ENCODE measurements around the gene ANKRD62.
"Not testable (repeated sequence)": the region's sequence is repeated elsewhere in the genome, so short reads cannot be mapped to it uniquely, and the experiment has no call there.

The ANKRD62 gene

GRCh38 chr18:12106471-12106870, 12.8 kb downstream of the ANKRD62 start:
- no peaks in the 10 kb centered on the region for H3K9me3 ChIP-seq (ENCODE audit: low read length)
- no peaks in the 10 kb centered on the region for H3K27me3 ChIP-seq (ENCODE audit: control insufficient read depth in 1 of 2, insufficient read depth in 2 of 2, low read length in 2 of 2)
- H3K36me3 ChIP-seq (ENCODE audit: insufficient read depth, low read length): no peaks in the 10 kb centered on the region
- no peak overlapping the region for H3K27ac ChIP-seq (ENCODE audit: low read depth, low read length)
- no peak overlapping the region for H3K4me3 ChIP-seq (ENCODE audit: low read depth in 1 of 2, low read length in 2 of 2)
- no peaks in the 10 kb centered on the region for H3K4me1 ChIP-seq (ENCODE audit: insufficient read depth, low read length)
- H3K9ac ChIP-seq (ENCODE audit: low read length): no peak overlapping the region

GRCh38 chr18:12109836-12110235, 16.2 kb downstream of the ANKRD62 start:
- no peaks in the 10 kb centered on the region for H3K4me1 ChIP-seq (ENCODE audit: insufficient read depth, low read length)

GRCh38 chr18:12113999-12114646, 20.5 kb downstream of the ANKRD62 start:
- H3K4me1 ChIP-seq (ENCODE audit: insufficient read depth, low read length): no peaks in the 10 kb centered on the region
- H3K36me3 ChIP-seq (ENCODE audit: insufficient read depth, low read length): no peaks in the 10 kb centered on the region

More at GRCh38 chr18:12109836-12110235, 16.2 kb downstream of the ANKRD62 start:
- Histone ChIP-seq H3K27me3 (ENCODE audit: control insufficient read depth in 1 of 2, insufficient read depth in 2 of 2, low read length in 2 of 2) (no peaks in the 10 kb centered on the region), H3K36me3 (ENCODE audit: insufficient read depth, low read length) (no peaks in the 10 kb centered on the region), H3K4me3 (ENCODE audit: low read depth in 1 of 2, low read length in 2 of 2) (no peak overlapping the region), H3K9me3 (ENCODE audit: low read length) (no peaks in the 10 kb centered on the region), H3K27ac (ENCODE audit: low read depth, low read length) (no peak overlapping the region), H3K9ac (ENCODE audit: low read length) (no peak overlapping the region)

GRCh38 chr18:12119358-12119757, 25.7 kb downstream of the ANKRD62 start:
- H3K9me3 ChIP-seq (ENCODE audit: low read length): no peaks in the 10 kb centered on the region
- no peak overlapping the region for H3K27ac ChIP-seq (ENCODE audit: low read depth, low read length)
- no peaks in the 10 kb centered on the region for H3K36me3 ChIP-seq (ENCODE audit: insufficient read depth, low read length)
- H3K4me3 ChIP-seq (ENCODE audit: low read depth in 1 of 2, low read length in 2 of 2): no peak overlapping the region
- no peak overlapping the region for H3K9ac ChIP-seq (ENCODE audit: low read length)
- H3K27me3 ChIP-seq (ENCODE audit: control insufficient read depth in 1 of 2, insufficient read depth in 2 of 2, low read length in 2 of 2): no peaks in the 10 kb centered on the region
- H3K4me1 ChIP-seq (ENCODE audit: insufficient read depth, low read length): no peaks in the 10 kb centered on the region

More at GRCh38 chr18:12113999-12114646, 20.5 kb downstream of the ANKRD62 start:
- Histone ChIP-seq H3K27ac (ENCODE audit: low read depth, low read length) (no peak overlapping the region), H3K9ac (ENCODE audit: low read length) (no peak overlapping the region), H3K9me3 (ENCODE audit: low read length) (no peaks in the 10 kb centered on the region), H3K4me3 (ENCODE audit: low read depth in 1 of 2, low read length in 2 of 2) (no peak overlapping the region), H3K27me3 (ENCODE audit: control insufficient read depth in 1 of 2, insufficient read depth in 2 of 2, low read length in 2 of 2) (no peaks in the 10 kb centered on the region)

- H3K9me3 ChIP-seq (ENCODE audit: low read length): no peaks in the 10 kb centered on the region
- no peaks in the 10 kb centered on the region for H3K4me1 ChIP-seq (ENCODE audit: insufficient read depth, low read length)
- H3K27ac ChIP-seq (ENCODE audit: low read depth, low read length): no peak overlapping the region
- no peaks in the 10 kb centered on the region for H3K36me3 ChIP-seq (ENCODE audit: insufficient read depth, low read length)
- H3K9ac ChIP-seq (ENCODE audit: low read length): no peak overlapping the region
- H3K27me3 ChIP-seq (ENCODE audit: control insufficient read depth in 1 of 2, insufficient read depth in 2 of 2, low read length in 2 of 2): no peaks in the 10 kb centered on the region
- H3K4me3 ChIP-seq (ENCODE audit: low read depth in 1 of 2, low read length in 2 of 2): no peak overlapping the region
These were observed 27.8 kb downstream of the ANKRD62 start for GRCh38 chr18:12121175-12122042.

- not testable (repeated sequence) for H3K4me1 ChIP-seq (ENCODE audit: insufficient read depth, low read length); H3K36me3 ChIP-seq (ENCODE audit: insufficient read depth, low read length); H3K9me3 ChIP-seq (ENCODE audit: low read length); H3K4me3 ChIP-seq (ENCODE audit: low read depth in 1 of 2, low read length in 2 of 2); H3K27ac ChIP-seq (ENCODE audit: low read depth, low read length); H3K9ac ChIP-seq (ENCODE audit: low read length); H3K27me3 ChIP-seq (ENCODE audit: control insufficient read depth in 1 of 2, insufficient read depth in 2 of 2, low read length in 2 of 2)
These were observed 28.4 kb downstream of the ANKRD62 start for GRCh38 chr18:12122043-12122389.

- H3K9me3 ChIP-seq (ENCODE audit: low read length); H3K9ac ChIP-seq (ENCODE audit: low read length); H3K27me3 ChIP-seq (ENCODE audit: control insufficient read depth in 1 of 2, insufficient read depth in 2 of 2, low read length in 2 of 2); H3K4me3 ChIP-seq (ENCODE audit: low read depth in 1 of 2, low read length in 2 of 2); H3K27ac ChIP-seq (ENCODE audit: low read depth, low read length); H3K36me3 ChIP-seq (ENCODE audit: insufficient read depth, low read length); H3K4me1 ChIP-seq (ENCODE audit: insufficient read depth, low read length): not testable (repeated sequence)
These were observed 34.0 kb downstream of the ANKRD62 start for GRCh38 chr18:12127647-12128046.

- not testable (repeated sequence) for H3K4me3 ChIP-seq (ENCODE audit: low read depth in 1 of 2, low read length in 2 of 2); H3K36me3 ChIP-seq (ENCODE audit: insufficient read depth, low read length)
These were observed 45.2 kb downstream of the ANKRD62 start for GRCh38 chr18:12138831-12139230.

GRCh38 chr18:12140866-12141265, 47.2 kb downstream of the ANKRD62 start:
- H3K9me3 ChIP-seq (ENCODE audit: low read length); H3K36me3 ChIP-seq (ENCODE audit: insufficient read depth, low read length); H3K9ac ChIP-seq (ENCODE audit: low read length); H3K4me1 ChIP-seq (ENCODE audit: insufficient read depth, low read length); H3K4me3 ChIP-seq (ENCODE audit: low read depth in 1 of 2, low read length in 2 of 2); H3K27ac ChIP-seq (ENCODE audit: low read depth, low read length); H3K27me3 ChIP-seq (ENCODE audit: control insufficient read depth in 1 of 2, insufficient read depth in 2 of 2, low read length in 2 of 2): not testable (repeated sequence)

More at GRCh38 chr18:12138831-12139230, 45.2 kb downstream of the ANKRD62 start:
- H3K4me1 ChIP-seq (ENCODE audit: insufficient read depth, low read length); H3K27ac ChIP-seq (ENCODE audit: low read depth, low read length); H3K9ac ChIP-seq (ENCODE audit: low read length); H3K27me3 ChIP-seq (ENCODE audit: control insufficient read depth in 1 of 2, insufficient read depth in 2 of 2, low read length in 2 of 2); H3K9me3 ChIP-seq (ENCODE audit: low read length): not testable (repeated sequence)

- not testable (repeated sequence) for H3K9me3 ChIP-seq (ENCODE audit: low read length); H3K36me3 ChIP-seq (ENCODE audit: insufficient read depth, low read length); H3K27ac ChIP-seq (ENCODE audit: low read depth, low read length); H3K27me3 ChIP-seq (ENCODE audit: control insufficient read depth in 1 of 2, insufficient read depth in 2 of 2, low read length in 2 of 2); H3K4me1 ChIP-seq (ENCODE audit: insufficient read depth, low read length); H3K9ac ChIP-seq (ENCODE audit: low read length); H3K4me3 ChIP-seq (ENCODE audit: low read depth in 1 of 2, low read length in 2 of 2)
These were observed 48.1 kb downstream of the ANKRD62 start for GRCh38 chr18:12141778-12142177.

GRCh38 chr18:12149431-12149830, 55.8 kb downstream of the ANKRD62 start:
- H3K9me3 ChIP-seq (ENCODE audit: low read length); H3K4me1 ChIP-seq (ENCODE audit: insufficient read depth, low read length): not testable (repeated sequence)

GRCh38 chr18:12154361-12154760, 60.7 kb downstream of the ANKRD62 start:
- H3K9ac ChIP-seq (ENCODE audit: low read length): no peak overlapping the region
- no peaks in the 10 kb centered on the region for H3K36me3 ChIP-seq (ENCODE audit: insufficient read depth, low read length)
- H3K4me1 ChIP-seq (ENCODE audit: insufficient read depth, low read length): no peaks in the 10 kb centered on the region
- no peak overlapping the region for H3K27ac ChIP-seq (ENCODE audit: low read depth, low read length)
- H3K9me3 ChIP-seq (ENCODE audit: low read length): no peaks in the 10 kb centered on the region
- H3K4me3 ChIP-seq (ENCODE audit: low read depth in 1 of 2, low read length in 2 of 2): no peak overlapping the region
- H3K27me3 ChIP-seq (ENCODE audit: control insufficient read depth in 1 of 2, insufficient read depth in 2 of 2, low read length in 2 of 2): no peaks in the 10 kb centered on the region

More at GRCh38 chr18:12149431-12149830, 55.8 kb downstream of the ANKRD62 start:
- not testable (repeated sequence) for H3K27ac ChIP-seq (ENCODE audit: low read depth, low read length); H3K4me3 ChIP-seq (ENCODE audit: low read depth in 1 of 2, low read length in 2 of 2); H3K27me3 ChIP-seq (ENCODE audit: control insufficient read depth in 1 of 2, insufficient read depth in 2 of 2, low read length in 2 of 2); H3K36me3 ChIP-seq (ENCODE audit: insufficient read depth, low read length); H3K9ac ChIP-seq (ENCODE audit: low read length)

All from muscle layer of colon (tissue), 2 donors.